Erythroblast (primary cell): Measurements from ENCODE around the gene FCF1.
A peak's percentile ranks its signal among the peaks of the same experiment; 100 is the strongest.

Experiments
- DNase-seq, 2 experiments: peaks; one replicate each; lab custom pipeline; 2025; lab: John Stamatoyannopoulos, UW
- GATA1 ChIP-seq: IDR thresholded peaks from 2 replicates; pipeline ENCODE4 v1.6.1; 2011; ENCODE audit warnings: low read depth, mild to moderate bottlenecking, control low read depth, low read length, moderate library complexity
- POLR2A ChIP-seq: IDR thresholded peaks from 2 replicates; pipeline ENCODE4 v1.6.1; 2011; ENCODE audit warnings: mild to moderate bottlenecking, low read length

Gene FCF1

DNA sequence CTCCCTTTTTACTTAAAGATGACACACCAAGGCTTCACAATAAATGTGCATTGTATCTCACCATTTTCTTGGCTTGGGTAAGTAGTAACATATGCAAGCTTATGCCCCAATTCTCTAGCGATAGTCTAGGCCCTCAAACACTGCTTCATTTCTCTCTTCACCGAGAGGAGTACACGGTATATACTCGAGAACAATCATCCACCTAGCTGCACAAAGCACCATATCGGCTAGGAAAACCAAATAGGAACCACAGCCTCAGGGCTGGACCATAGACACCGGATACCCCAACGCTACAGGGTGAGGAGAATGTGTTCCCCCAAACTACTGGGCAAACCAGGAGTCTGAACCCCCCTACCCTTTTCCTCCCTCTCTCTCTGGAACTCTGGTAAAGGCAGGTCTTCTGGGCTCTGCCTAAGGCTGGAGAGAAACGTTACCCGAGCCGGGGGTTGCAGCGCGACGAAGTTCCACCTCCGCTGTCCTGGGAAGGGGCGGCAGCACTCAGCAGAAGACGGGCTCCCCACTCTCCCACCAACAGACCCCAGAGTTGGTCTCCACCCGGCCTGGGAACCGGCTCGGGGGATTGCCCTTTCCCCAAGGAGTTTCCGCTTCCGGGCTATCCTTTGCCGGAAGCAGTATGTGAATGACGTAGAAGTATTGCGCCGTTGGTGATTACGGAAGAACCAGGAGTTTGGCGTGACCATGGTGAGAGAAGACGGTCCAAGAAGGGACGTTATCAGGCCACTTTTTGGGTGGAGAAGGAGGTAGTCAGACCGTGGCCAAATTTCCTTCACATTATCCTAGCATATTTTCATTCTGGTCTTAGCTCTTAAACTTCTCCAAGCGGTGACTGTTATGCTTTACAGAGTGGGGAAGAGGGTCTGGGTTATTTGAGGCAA, at the start of gene FCF1, which contains the start of gene AREL1:
Gene FCF1 (plus strand): TSS at position 646 of the 896 bp plus-strand sequence. CDS start 54 bp downstream, at position 700.
Gene AREL1 (minus strand): TSS at position 582 of the 896 bp plus-strand sequence. CDS start 27,465 bp downstream, outside the sequence.
- TF ChIP-seq POLR2A (peak; percentile 96), GATA1 (no peak)
- no peak for DNase-seq

DNA sequence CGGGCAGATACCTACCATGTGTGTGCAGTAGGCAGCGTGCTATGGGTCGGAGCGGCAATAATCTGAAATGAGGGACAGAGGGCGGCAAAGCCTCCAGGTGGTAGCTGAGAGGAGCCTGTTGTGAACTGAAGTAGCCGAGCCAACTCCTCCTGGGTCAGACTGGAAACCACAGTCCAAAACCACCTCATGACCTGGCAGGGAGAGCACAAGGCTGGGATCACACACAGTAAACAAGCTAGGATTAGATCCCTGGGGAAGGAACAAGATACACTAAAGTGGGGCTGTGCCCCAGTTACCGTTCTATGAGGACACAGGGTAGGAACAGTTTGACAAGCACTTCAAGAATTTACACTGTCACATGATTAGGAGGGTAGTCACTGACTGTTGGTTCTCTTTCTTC, 49.1 kb upstream of the FCF1 start:
- no peak for TF ChIP-seq POLR2A
- no peak for TF ChIP-seq GATA1
- no peak for DNase-seq

DNA sequence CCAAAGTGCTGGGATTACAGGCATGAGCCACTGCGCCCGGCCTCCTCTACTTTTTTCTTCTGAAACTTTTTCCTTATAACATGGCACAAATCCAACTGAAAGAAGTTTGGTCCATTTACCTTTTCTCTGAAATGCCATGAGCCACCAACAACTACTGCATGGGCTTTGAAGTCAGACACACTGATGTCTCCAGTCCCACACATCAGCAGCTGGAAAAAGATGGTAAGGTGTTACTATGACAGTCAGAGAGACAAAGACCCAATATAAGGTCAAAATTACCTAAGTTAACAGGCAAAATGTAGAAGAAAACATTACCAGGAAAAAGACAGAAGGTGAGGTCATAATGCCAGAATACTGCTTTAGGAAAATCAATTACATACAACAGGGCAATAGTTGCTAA, 48.2 kb upstream of the FCF1 start:
- TF ChIP-seq POLR2A (no peak), GATA1 (no peak)

DNA sequence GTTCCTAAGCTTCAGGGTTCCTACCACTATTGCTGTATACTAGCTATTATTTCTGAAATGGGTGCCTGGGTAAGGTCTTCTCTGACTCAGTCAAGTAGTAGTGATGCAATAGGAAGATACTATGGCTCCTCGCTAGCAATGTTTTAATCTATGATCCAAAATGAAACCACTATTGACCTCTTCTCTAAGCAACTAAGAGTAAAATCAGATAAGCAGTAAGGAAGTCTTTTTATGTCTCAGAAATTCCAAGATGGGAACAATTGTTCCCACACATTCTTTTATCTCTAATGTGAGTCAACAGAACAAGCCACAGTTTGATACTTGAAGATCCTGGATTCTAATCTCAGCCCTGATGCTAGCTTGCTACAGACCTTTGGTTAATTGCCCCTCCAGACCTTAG, 45.2 kb upstream of the FCF1 start:
- TF ChIP-seq GATA1 (no peak), POLR2A (no peak)
- peak in 1 of 2 experiments; percentile 14 for DNase-seq

More for the DNA sequence above, 48.2 kb upstream of the FCF1 start:
- no peak for DNase-seq

DNA sequence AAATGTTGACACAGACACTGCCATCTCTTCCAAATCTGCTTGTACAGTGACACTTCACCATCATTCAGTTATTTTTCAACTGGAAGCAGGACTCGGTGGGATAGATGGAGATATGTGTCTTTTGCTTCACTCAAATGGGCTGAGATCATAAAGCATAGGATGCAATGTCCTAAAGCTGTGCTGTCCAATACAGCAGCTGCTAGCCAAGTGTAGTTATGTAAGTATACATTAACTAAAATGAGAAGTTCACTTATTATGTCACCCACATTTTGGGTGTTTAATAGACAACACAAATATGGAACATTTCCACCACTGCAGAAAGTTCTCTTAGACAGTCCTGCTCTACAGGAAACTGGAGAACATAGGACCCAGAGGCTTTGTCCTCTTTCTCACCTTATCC, 43.7 kb upstream of the FCF1 start:
- no peak for TF ChIP-seq POLR2A
- TF ChIP-seq GATA1, result no peak
- DNase-seq, result no peak

- TF ChIP-seq GATA1 (no peak), POLR2A (no peak)
- no peak for DNase-seq
Observed at GRCh38 chr14:74669846-74670245, 43.1 kb upstream of the FCF1 start.

DNA sequence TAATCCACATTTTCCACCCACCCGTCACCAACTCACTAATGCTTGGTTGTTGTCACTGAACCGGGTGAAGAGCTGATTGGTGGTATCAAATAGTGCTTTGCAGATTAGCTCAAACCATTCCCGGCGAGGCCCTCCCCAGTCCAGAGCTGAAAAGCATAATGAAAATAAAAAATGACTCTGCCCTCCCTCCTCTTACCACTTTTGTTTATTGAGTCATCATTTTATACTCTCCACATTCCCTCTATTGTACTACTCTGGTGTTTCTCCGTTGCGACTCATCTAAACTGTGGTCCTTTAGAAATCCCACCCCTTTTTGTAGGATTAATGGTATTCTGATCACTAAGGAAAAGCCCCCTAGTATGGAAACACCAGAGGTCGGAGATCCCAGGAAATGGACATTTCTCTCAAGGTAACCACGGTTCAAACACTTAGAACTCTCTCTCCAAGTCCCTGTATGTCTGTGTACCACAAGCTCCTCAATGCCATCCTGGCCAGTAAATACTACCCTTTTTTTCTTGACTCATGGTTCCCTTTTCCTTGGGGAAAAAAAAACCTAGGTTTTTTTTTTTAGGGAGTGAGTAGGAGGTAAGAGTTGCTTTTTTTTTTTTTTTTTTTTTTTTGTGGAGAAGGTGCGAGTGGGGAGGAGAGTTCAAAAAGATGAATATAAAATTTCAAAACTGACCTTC, 42.1 kb upstream of the FCF1 start:
- TF ChIP-seq GATA1 (no peak), POLR2A (no peak)
- DNase-seq, result no peak

DNA sequence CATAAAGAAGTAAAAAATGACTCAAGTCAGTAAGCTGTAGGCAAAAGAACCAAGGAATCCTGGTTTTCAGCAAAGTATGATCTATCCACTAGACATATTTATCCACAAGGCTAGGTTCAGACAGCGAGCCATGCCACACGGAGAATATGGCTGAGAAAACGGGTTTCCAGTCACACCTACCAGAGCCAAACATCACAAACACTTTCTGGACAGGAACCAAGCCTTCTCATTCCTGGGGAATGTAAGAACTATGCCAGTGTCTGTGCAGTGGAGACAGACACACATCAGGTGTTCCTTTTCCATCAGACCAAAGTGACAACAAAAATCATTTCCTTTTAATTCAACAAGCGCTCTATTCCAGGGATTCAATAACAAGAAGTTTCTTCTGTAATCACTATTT, 41.2 kb upstream of the FCF1 start:
- TF ChIP-seq GATA1 (no peak), POLR2A (no peak)
- no peak for DNase-seq

- no peak for TF ChIP-seq GATA1
- TF ChIP-seq POLR2A, result no peak
- no peak for DNase-seq
Observed at GRCh38 chr14:74673768-74674167, 39.2 kb upstream of the FCF1 start.

DNA sequence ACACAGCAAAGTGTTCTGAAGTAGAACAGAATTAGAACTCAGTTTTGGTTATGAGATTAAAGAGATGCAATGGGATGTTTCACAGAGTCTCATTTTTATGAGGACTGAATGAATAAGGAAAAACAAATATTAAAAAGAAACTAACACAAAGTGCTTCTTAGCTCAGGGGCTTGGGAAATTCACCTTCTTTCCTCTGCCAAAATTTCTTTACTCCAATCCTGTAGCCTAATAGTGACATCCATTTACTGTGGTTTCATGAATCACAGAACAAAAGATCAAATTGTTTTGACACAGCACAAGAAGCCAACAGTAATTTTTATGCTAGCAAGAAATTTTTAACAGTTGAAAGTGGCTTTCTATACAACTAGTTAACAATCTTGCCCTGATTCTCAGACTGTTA, 37.7 kb upstream of the FCF1 start:
- TF ChIP-seq GATA1 (no peak), POLR2A (no peak)
- no peak for DNase-seq

DNA sequence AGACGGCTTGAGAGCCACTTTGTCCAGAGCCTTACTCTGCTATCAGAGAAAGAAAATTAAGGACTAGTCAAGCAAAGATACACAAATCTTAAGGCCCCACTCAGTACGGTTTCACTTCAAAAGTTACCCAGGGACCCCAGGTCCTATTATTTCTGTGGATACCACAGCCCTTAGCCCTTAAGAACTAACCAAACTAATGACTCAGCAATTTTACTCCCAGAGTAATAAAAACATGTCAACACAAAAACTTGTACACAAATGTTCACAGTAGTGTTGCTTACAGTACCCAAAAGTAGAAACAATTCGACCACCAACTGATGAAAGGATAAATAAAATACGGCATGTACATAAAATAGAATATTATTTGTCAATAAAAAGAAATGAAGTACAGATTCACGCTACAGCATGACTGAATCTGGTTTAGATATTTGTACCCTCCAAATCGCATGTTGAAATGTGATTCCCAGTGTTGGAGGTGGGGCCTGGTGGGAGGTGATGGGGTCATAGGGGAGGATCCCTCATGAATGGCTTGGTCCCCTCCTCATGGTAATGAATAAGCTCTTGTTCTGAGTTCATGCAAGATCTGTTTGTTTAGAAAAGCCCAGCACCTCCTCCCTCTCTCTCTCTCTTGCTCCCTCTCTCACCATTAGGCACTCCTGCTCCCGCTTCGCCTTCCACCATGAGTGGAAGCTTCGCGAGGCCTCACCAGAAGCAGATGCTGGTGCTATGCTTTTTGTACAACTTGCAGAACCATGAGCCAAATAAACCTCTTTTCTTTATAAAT, 30.6 kb upstream of the FCF1 start:
- no peak for DNase-seq

DNA sequence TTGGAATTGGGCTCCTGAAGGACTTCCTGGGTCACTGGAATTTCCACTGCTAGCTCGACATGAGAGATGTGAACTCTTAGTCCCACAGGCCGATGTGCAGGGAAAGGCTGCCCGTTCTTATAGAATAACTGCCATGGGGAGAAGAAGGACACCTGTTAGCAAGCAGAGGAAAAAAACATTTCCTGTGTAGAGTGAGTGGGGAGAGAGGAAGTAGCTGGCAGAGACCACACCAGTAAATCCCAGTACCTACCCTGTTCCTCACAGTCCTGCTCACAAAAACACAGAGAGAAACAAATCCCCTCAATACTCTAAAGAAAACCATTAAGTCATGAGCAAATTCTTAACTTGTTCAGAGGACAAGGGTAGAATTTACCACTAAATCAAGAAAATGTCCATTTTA, 29.5 kb upstream of the FCF1 start:
- no peak for DNase-seq
- TF ChIP-seq GATA1 (no peak), POLR2A (no peak)

More for the DNA sequence above, 30.6 kb upstream of the FCF1 start:
- no peak for TF ChIP-seq POLR2A

DNA sequence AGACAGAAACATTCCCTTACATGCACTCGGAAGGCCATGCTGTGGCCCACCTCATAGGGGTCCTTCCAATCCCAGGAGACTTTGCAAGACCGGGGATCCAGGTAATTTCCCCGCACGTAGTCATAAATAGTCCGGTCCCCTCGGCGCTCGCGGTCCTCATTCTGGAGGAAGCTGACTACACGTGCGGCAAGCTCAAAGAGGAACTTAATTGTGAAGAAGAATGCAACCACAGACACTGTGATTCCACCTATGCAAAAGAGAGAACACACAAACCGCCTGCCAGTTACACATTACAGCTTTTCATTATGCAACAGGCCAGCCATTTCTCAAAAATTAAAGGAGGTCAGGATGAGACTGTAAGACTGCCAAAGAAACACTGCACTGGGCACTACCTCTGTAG, 28.5 kb upstream of the FCF1 start:
- DNase-seq, result no peak

More for the DNA sequence above, 28.5 kb upstream of the FCF1 start:
- TF ChIP-seq GATA1 (no peak), POLR2A (no peak)
